Measurements from ENCODE around the gene ZDHHC23. TPM values are rescaled to one million over a fixed set of nuclear protein-coding genes. Genes with fewer than 3 reads are reported as not detected.

The ZDHHC23 gene, protein sequence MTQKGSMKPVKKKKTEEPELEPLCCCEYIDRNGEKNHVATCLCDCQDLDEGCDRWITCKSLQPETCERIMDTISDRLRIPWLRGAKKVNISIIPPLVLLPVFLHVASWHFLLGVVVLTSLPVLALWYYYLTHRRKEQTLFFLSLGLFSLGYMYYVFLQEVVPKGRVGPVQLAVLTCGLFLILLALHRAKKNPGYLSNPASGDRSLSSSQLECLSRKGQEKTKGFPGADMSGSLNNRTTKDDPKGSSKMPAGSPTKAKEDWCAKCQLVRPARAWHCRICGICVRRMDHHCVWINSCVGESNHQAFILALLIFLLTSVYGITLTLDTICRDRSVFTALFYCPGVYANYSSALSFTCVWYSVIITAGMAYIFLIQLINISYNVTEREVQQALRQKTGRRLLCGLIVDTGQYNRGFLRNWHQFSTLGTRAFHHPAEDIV
- total RNA-seq (2013; cell fraction: nucleolus; rRNA removed): 11.9 and 13.9 TPM in 2 replicates
- 3.2 and 4.3 TPM in 2 replicates for total RNA-seq (2014; rRNA removed)
- 3.3 and 3.5 TPM in 2 replicates for total RNA-seq (2014; rRNA removed; fragmentation: Illumina TruSeq; extraction: Trizol)
- 3.3 and 4.6 TPM in 2 replicates for total RNA-seq (2021)
- 0.70 TPM for polyA plus RNA-seq (2011; ENCODE audit: low read depth)
- polyA plus RNA-seq (2011; rRNA removed): 2.6 and 3.1 TPM in 2 replicates
- 1.0 TPM in 2 replicates for polyA plus RNA-seq (2011; cell fraction: cytosol; rRNA removed)
- 5.9 and 6.7 TPM in 2 replicates for polyA plus RNA-seq (2011; cell fraction: nucleus; rRNA removed)
- polyA plus RNA-seq (2012): 0.79 and 1.6 TPM in 2 replicates
- polyA plus RNA-seq (2014; fragmentation: Illumina TruSeq; extraction: Trizol): 4.3 and 5.0 TPM in 2 replicates
- 1 to 10 TPM in 1 of 2 experiments, under 1 TPM in 1; 0.79 to 1.0 TPM for polyA plus RNA-seq (2014; fragmentation: Nextera tagmentation; extraction: Ambion mirVana)
- 3.2 and 3.8 TPM in 2 replicates for polyA plus RNA-seq (2014; rRNA removed)
- 1 to 10 TPM in 1 of 2 experiments, under 1 TPM in 1; 0.95 to 1.4 TPM for polyA plus RNA-seq (2016; fragmentation: Nextera tagmentation; extraction: Ambion mirVana)
- polyA minus RNA-seq (2011; rRNA and poly(A)+ RNA removed): 3.6 and 4.0 TPM in 2 replicates
- polyA minus RNA-seq (2011; cell fraction: cytosol; rRNA and poly(A)+ RNA removed): 0.94 and 1.2 TPM in 2 replicates
- polyA minus RNA-seq (2011; cell fraction: nucleus; rRNA and poly(A)+ RNA removed): 3.2 and 4.5 TPM in 2 replicates
- Bru-seq, nascent RNA: percentile 52 among the genes with signal in this experiment
- BruChase-seq, experiment 1, labeled RNA remaining after a 6-hour chase: percentile 52 among the genes with signal in this experiment
- percentile 58 among the genes with signal in this experiment for BruChase-seq, experiment 2, labeled RNA remaining after a 2-hour chase
- long read RNA-seq, experiment 1: 0 reads
- long read RNA-seq, experiment 2, partial matches to known transcripts: 0 of 2 reads
- long read RNA-seq, experiment 2, other reads (novel, unspliced or antisense): 2 of 2 reads

- H3K4me3 ChIP-seq: peak within 1 kb of the TSS; percentile 70
- H4K20me1 ChIP-seq (ENCODE audit: control insufficient read depth, insufficient read depth): no peaks in the 10 kb centered on the region
- FAIRE-seq (peak; percentile 82), ATAC-seq (peak; percentile 79), DNase-seq (ENCODE audit: low read depth, low spot score) (no peak)
- no peaks in the 10 kb centered on the region for H3K79me2 ChIP-seq (ENCODE audit: control insufficient read depth, insufficient read depth, low read length)
- WGBS (ENCODE audit: insufficient coverage, insufficient replicate concordance, low lambda C conversion rate, missing lambda C conversion rate): 0% methylated on average over 52 of the region's 80 CpGs
- H2AFZ ChIP-seq (ENCODE audit: control insufficient read depth, low read depth, low read length): peak within 1 kb of the TSS; percentile 90
- in situ Hi-C loops (cut with MboI) (no loop called here), intact Hi-C loops (cut with micrococcal nuclease; ENCODE audit: unreplicated experiment) (loop anchor here (5.0 kb wide), 1 partner anchor 110 kb away; the partner anchor contains the start of genes CCDC191 and QTRT2)
- no peaks in the 10 kb centered on the region for H3K36me3 ChIP-seq (ENCODE audit: control insufficient read depth in 2 of 2, insufficient read depth in 2 of 2, low read length in 1 of 2)
- H3K4me1 ChIP-seq (ENCODE audit: control insufficient read depth, insufficient read depth, low read length): no peaks in the 10 kb centered on the region
- no peak within 1 kb of the TSS for H3K27ac ChIP-seq (ENCODE audit: control insufficient read depth, insufficient read depth)
- ChIA-PET RAD21 (ENCODE audit: unreplicated experiment) (no interaction called here), POLR2A (no interaction called here), SMC1A (ENCODE audit: uncharacterized antibody, unreplicated experiment) (interaction anchor here (0.6 kb wide), 1 partner anchor 213 kb away, joined by 3 read pairs; no protein-coding TSS in a partner anchor), CTCF (no interaction called here)
- H3K9me3 ChIP-seq (replicated peaks; ENCODE audit: control insufficient read depth, insufficient read depth, low read length): no peaks in the 10 kb centered on the region
- BruUV-seq (replicated peaks): no TSS peak
- H3K9ac ChIP-seq (ENCODE audit: control insufficient read depth, insufficient read depth, low read length): peak within 1 kb of the TSS; percentile 46; the same call in 1 of the 2 replicates
- peak within 1 kb of the TSS; percentile 99 for H3K4me2 ChIP-seq (ENCODE audit: control insufficient read depth, insufficient read depth)
- H3K27me3 ChIP-seq (replicated peaks in 1 of 2; ENCODE audit: control insufficient read depth in 2 of 2, insufficient read depth in 2 of 2, low read length in 1 of 2): no peaks in the 10 kb centered on the region
- no peak for TF ChIP-seq CBFB (IDR thresholded peaks at IDR 0.05; ENCODE audit: low read depth)
- peak; percentile 22; the same call in 1 of the 2 replicates for TF ChIP-seq RUNX3 (IDR thresholded peaks at IDR 0.05; ENCODE audit: low read length)
- TF ChIP-seq, protein P1, sequence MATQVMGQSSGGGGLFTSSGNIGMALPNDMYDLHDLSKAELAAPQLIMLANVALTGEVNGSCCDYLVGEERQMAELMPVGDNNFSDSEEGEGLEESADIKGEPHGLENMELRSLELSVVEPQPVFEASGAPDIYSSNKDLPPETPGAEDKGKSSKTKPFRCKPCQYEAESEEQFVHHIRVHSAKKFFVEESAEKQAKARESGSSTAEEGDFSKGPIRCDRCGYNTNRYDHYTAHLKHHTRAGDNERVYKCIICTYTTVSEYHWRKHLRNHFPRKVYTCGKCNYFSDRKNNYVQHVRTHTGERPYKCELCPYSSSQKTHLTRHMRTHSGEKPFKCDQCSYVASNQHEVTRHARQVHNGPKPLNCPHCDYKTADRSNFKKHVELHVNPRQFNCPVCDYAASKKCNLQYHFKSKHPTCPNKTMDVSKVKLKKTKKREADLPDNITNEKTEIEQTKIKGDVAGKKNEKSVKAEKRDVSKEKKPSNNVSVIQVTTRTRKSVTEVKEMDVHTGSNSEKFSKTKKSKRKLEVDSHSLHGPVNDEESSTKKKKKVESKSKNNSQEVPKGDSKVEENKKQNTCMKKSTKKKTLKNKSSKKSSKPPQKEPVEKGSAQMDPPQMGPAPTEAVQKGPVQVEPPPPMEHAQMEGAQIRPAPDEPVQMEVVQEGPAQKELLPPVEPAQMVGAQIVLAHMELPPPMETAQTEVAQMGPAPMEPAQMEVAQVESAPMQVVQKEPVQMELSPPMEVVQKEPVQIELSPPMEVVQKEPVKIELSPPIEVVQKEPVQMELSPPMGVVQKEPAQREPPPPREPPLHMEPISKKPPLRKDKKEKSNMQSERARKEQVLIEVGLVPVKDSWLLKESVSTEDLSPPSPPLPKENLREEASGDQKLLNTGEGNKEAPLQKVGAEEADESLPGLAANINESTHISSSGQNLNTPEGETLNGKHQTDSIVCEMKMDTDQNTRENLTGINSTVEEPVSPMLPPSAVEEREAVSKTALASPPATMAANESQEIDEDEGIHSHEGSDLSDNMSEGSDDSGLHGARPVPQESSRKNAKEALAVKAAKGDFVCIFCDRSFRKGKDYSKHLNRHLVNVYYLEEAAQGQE (IDR thresholded peaks at IDR 0.05; ENCODE audit: low read depth, low read length): no peak
- no peak for TF ChIP-seq BACH1 (IDR thresholded peaks at IDR 0.05; ENCODE audit: borderline replicate concordance)
- no peak for TF ChIP-seq RAD21 (IDR thresholded peaks at IDR 0.05; ENCODE audit: insufficient read depth, low read depth, low read length)
- no peak for TF ChIP-seq ZBTB11 (CRISPR knock-in tag; IDR thresholded peaks at IDR 0.05)
- TF ChIP-seq YY1 (IDR thresholded peaks at IDR 0.05; ENCODE audit: low read depth, low read length): no peak
- no peak for TF ChIP-seq NRF1 (conservative IDR thresholded peaks at IDR 0.05; ENCODE audit: low read depth, low read length)
- no peak for TF ChIP-seq ASH2L (IDR thresholded peaks at IDR 0.05; ENCODE audit: borderline replicate concordance, low read depth)
- no peak for TF ChIP-seq GABPA (IDR thresholded peaks at IDR 0.05; ENCODE audit: low read depth)
- TF ChIP-seq POLR2A (IDR thresholded peaks at IDR 0.05; ENCODE audit: low read depth, low read length): no peak
Measured at GRCh38 chr3:113947372-113948014, at the start of gene ZDHHC23. Gene ZDHHC23 (plus strand): TSS chr3:113948013. CDS start chr3:113948803, 790 bp downstream.
